ENCODE results near the gene YBEY. TPM values are rescaled to one million over a fixed set of nuclear protein-coding genes. Genes with fewer than 3 reads are reported as not detected.

Gene YBEY
- polyA plus RNA-seq, 1 donor (not counting 4 experiments of a cell fraction or from before 2014, with no cell fraction given) = 23.5 TPM

DNA sequence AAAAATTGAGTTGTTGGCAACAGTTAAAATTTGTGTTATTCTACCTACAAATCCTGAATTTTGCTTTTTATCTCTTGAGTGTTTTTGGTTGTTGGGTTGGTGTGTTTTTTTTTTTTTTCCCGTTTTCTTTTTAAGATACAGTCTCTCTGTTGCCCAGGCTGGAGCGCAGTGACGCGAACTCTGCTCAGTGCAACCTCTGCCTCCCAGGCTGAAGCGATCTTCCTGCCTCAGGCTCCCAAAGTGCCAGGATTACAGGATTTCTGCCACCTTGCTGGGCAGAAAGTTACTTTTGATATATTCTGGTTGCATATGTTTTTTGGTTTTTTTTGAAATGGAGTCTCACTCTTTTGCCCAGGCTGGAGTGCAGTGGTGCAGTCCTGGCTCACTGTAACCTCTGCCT is 42.0 kb downstream of the YBEY start:
- no peak overlapping the region for H2AFZ ChIP-seq (ENCODE audit: control insufficient read depth, low read length)
- H3K27ac ChIP-seq (ENCODE audit: control insufficient read depth, insufficient read depth, low read length) = no peak overlapping the region
- peaks cover 2% of the 10 kb centered on the region for H3K9me1 ChIP-seq (ENCODE audit: control insufficient read depth, extremely low read depth, insufficient read depth, low read length)
- H3K27me3 ChIP-seq (ENCODE audit: control insufficient read depth, extremely low read depth, insufficient read depth, low read length) = no peaks in the 10 kb centered on the region
- FAIRE-seq (no peak), DNase-seq (ENCODE audit: low read depth, low spot score) (no peak)
- peaks cover 12% of the 10 kb centered on the region for H3K4me1 ChIP-seq (ENCODE audit: control insufficient read depth, extremely low read depth, insufficient read depth, low read length)
- H3K9me3 ChIP-seq (ENCODE audit: control insufficient read depth, low read depth, low read length) = no peaks in the 10 kb centered on the region
- H3K4me3 ChIP-seq (ENCODE audit: control insufficient read depth in 2 of 3, extremely low read depth in 1 of 3, insufficient read depth in 2 of 3, low read depth in 1 of 3, low read length in 3 of 3) = no peak overlapping the region
- dilution Hi-C loops (cut with MboI; ENCODE audit: extremely low pct_ligation_motif_present, low sequenced_read_pairs) = no loop called here
- H3K9ac ChIP-seq (ENCODE audit: control insufficient read depth, extremely low read depth, insufficient read depth, low read length) = no peak overlapping the region
- TF ChIP-seq, protein P1, sequence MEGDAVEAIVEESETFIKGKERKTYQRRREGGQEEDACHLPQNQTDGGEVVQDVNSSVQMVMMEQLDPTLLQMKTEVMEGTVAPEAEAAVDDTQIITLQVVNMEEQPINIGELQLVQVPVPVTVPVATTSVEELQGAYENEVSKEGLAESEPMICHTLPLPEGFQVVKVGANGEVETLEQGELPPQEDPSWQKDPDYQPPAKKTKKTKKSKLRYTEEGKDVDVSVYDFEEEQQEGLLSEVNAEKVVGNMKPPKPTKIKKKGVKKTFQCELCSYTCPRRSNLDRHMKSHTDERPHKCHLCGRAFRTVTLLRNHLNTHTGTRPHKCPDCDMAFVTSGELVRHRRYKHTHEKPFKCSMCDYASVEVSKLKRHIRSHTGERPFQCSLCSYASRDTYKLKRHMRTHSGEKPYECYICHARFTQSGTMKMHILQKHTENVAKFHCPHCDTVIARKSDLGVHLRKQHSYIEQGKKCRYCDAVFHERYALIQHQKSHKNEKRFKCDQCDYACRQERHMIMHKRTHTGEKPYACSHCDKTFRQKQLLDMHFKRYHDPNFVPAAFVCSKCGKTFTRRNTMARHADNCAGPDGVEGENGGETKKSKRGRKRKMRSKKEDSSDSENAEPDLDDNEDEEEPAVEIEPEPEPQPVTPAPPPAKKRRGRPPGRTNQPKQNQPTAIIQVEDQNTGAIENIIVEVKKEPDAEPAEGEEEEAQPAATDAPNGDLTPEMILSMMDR (optimal IDR thresholded peaks at IDR 0.05 in 1 of 3, IDR thresholded peaks at IDR 0.05 in 1 of 3, conservative IDR thresholded peaks at IDR 0.05 in 1 of 3; ENCODE audit: extremely low read depth in 1 of 3, insufficient read depth in 2 of 3, low read length in 3 of 3) = no peak
- no peak for TF ChIP-seq EZH2 (IDR thresholded peaks at IDR 0.05; ENCODE audit: low read length)
- peaks cover 52% of the 10 kb centered on the region for H3K79me2 ChIP-seq (ENCODE audit: control insufficient read depth, insufficient read depth, low read length)
- no peaks in the 10 kb centered on the region for H4K20me1 ChIP-seq (ENCODE audit: control insufficient read depth, extremely low read depth, insufficient read depth, low read length)
- peaks cover 8 to 17% of the 10 kb centered on the region in 2 experiments for H3K36me3 ChIP-seq (ENCODE audit: control insufficient read depth in 2 of 2, extremely low read depth in 1 of 2, insufficient read depth in 2 of 2, low read length in 2 of 2)
- H3K4me2 ChIP-seq (ENCODE audit: control insufficient read depth, extremely low read depth, insufficient read depth, low read depth, low read length) = no peak overlapping the region

DNA sequence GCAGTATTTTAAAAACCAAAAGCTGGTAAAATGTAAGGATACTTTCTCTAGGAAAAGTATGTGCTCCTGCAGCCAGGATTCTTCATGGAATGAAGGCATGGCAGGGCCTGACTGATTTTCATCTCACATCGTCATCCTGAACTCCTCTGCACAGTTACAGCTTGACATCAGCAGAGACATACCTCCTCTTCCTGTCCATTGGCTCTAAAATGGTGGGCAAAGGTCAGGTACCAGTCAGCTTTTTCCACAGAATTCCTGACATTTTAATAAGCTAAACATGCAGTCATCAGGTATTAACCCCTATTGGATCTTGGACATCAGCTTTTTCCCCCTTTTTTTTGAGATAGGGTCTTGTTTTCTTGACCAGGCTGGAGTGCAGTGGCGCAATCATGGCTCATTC is 43.7 kb downstream of the YBEY start:
- no peak overlapping the region for H3K4me2 ChIP-seq (ENCODE audit: control insufficient read depth, extremely low read depth, insufficient read depth, low read depth, low read length)
- H2AFZ ChIP-seq (ENCODE audit: control insufficient read depth, low read length) = no peak overlapping the region
- no peaks in the 10 kb centered on the region for H3K27me3 ChIP-seq (ENCODE audit: control insufficient read depth, extremely low read depth, insufficient read depth, low read length)
- peaks cover 12% of the 10 kb centered on the region for H3K4me1 ChIP-seq (ENCODE audit: control insufficient read depth, extremely low read depth, insufficient read depth, low read length)
- no peaks in the 10 kb centered on the region for H4K20me1 ChIP-seq (ENCODE audit: control insufficient read depth, extremely low read depth, insufficient read depth, low read length)
- no peaks in the 10 kb centered on the region for H3K9me3 ChIP-seq (ENCODE audit: control insufficient read depth, low read depth, low read length)
- peaks cover 2% of the 10 kb centered on the region for H3K9me1 ChIP-seq (ENCODE audit: control insufficient read depth, extremely low read depth, insufficient read depth, low read length)
- dilution Hi-C loops (cut with MboI; ENCODE audit: extremely low pct_ligation_motif_present, low sequenced_read_pairs) = no loop called here
- peaks cover 48% of the 10 kb centered on the region for H3K79me2 ChIP-seq (ENCODE audit: control insufficient read depth, insufficient read depth, low read length)
- peaks cover 11 to 25% of the 10 kb centered on the region in 2 experiments for H3K36me3 ChIP-seq (ENCODE audit: control insufficient read depth in 2 of 2, extremely low read depth in 1 of 2, insufficient read depth in 2 of 2, low read length in 2 of 2)
- DNase-seq (ENCODE audit: low read depth, low spot score) = no peak
- no peak overlapping the region for H3K27ac ChIP-seq (ENCODE audit: control insufficient read depth, insufficient read depth, low read length)
- no peak overlapping the region for H3K4me3 ChIP-seq (ENCODE audit: control insufficient read depth in 2 of 3, extremely low read depth in 1 of 3, insufficient read depth in 2 of 3, low read depth in 1 of 3, low read length in 3 of 3)
- no peak for FAIRE-seq
- TF ChIP-seq, protein P1 (optimal IDR thresholded peaks at IDR 0.05 in 1 of 3, IDR thresholded peaks at IDR 0.05 in 1 of 3, conservative IDR thresholded peaks at IDR 0.05 in 1 of 3; ENCODE audit: extremely low read depth in 1 of 3, insufficient read depth in 2 of 3, low read length in 3 of 3) = no peak
- TF ChIP-seq EZH2 (IDR thresholded peaks at IDR 0.05; ENCODE audit: low read length) = no peak
- no peak overlapping the region for H3K9ac ChIP-seq (ENCODE audit: control insufficient read depth, extremely low read depth, insufficient read depth, low read length)
